CD14-positive monocyte (primary cell): ENCODE results near the gene LZTS2. TPM values are rescaled to one million over a fixed set of nuclear protein-coding genes. Genes with fewer than 3 reads are reported as not detected.

ENCODE experiments used
- DNase-seq, 3 donors: peaks; one replicate each; pipeline ENCODE4 v3.0.0-alpha.2; 2011 to 2022
- H2AFZ ChIP-seq: 2 replicates; pipeline ENCODE4 v1.6.0; 2012; ENCODE audit warnings: mild to moderate bottlenecking, low read depth, low read length, inconsistent platforms; ENCODE audit not compliant: insufficient read depth, poor library complexity, severe bottlenecking
- H3K27ac ChIP-seq, 2 donors: 1 replicate in 1 of 2; 2 replicates in 1 of 2; pipeline ENCODE4 v1.5.1; 2012 to 2013; ENCODE audit warnings: low read length in 2 of 2, control low read depth in 1 of 2, inconsistent platforms in 1 of 2, low read depth in 1 of 2, mild to moderate bottlenecking in 1 of 2
- H3K27me3 ChIP-seq, 2 donors: one replicate each; pipeline versions ENCODE4 v1.6.0 to v1.6.1; 2011 to 2013; ENCODE audit warnings: low read length in 2 of 2; ENCODE audit not compliant: control insufficient read depth in 2 of 2, insufficient read depth in 2 of 2
- H3K36me3 ChIP-seq, 2 donors: replicated peaks in 1 of 2; 1 replicate in 1 of 2; 2 replicates in 1 of 2; pipeline versions ENCODE4 v1.5.1 to v1.6.1; 2012 to 2013; ENCODE audit warnings: low read length in 2 of 2, control low read depth in 1 of 2, inconsistent platforms in 1 of 2, mild to moderate bottlenecking in 1 of 2; ENCODE audit not compliant: insufficient read depth in 2 of 2, control insufficient read depth in 1 of 2
- H3K4me1 ChIP-seq, 2 donors: 1 replicate in 1 of 2; 2 replicates in 1 of 2; pipeline versions ENCODE4 v1.5.1 to v1.6.1; 2012 to 2013; ENCODE audit warnings: low read length in 2 of 2, control low read depth in 1 of 2, inconsistent platforms in 1 of 2, mild to moderate bottlenecking in 1 of 2, moderate library complexity in 1 of 2; ENCODE audit not compliant: insufficient read depth in 2 of 2, control insufficient read depth in 1 of 2
- H3K4me2 ChIP-seq: replicated peaks from 2 replicates; pipeline ENCODE3; 2012; ENCODE audit warnings: low read length, moderate library complexity, mild to moderate bottlenecking; ENCODE audit not compliant: poor library complexity, severe bottlenecking; ENCODE audit errors: extremely low read depth
- H3K4me3 ChIP-seq, 3 experiments: fragments of 200-600 bp in 1 of 3; sonication (generic) in 1 of 3; replicated peaks in 1 of 3; 1 replicate in 2 of 3; 2 replicates in 1 of 3; pipeline ENCODE4 v1.5.1; 2011 to 2013; ENCODE audit warnings: low read length in 3 of 3, mild to moderate bottlenecking in 3 of 3, control low read depth in 2 of 3, low read depth in 2 of 3, inconsistent platforms in 1 of 3, moderate library complexity in 1 of 3
- H3K79me2 ChIP-seq: 2 replicates; pipeline ENCODE4 v1.6.0; 2012; ENCODE audit warnings: mild to moderate bottlenecking, control low read depth, inconsistent platforms, low read length, moderate library complexity; ENCODE audit not compliant: insufficient read depth
- H3K9ac ChIP-seq: 2 replicates; pipeline ENCODE4 v1.6.0; 2017; ENCODE audit warnings: low read length, mild to moderate bottlenecking; ENCODE audit not compliant: insufficient read depth, poor library complexity, severe bottlenecking
- H3K9me3 ChIP-seq, 2 donors: replicated peaks in 1 of 2; 1 replicate in 1 of 2; 2 replicates in 1 of 2; pipeline versions ENCODE4 v1.5.1 to v1.6.1; 2012 to 2013; ENCODE audit warnings: low read length in 2 of 2, control low read depth in 1 of 2; ENCODE audit not compliant: control insufficient read depth in 1 of 2, insufficient read depth in 1 of 2
- H4K20me1 ChIP-seq: 2 replicates; pipeline ENCODE4 v1.6.0; 2012; ENCODE audit warnings: mild to moderate bottlenecking, low read length, control low read depth, moderate library complexity; ENCODE audit not compliant: insufficient read depth
- H3K27ac Mint-ChIP-seq, 7 donors: one replicate each; pipeline ENCODE4 v1.8.0; 2020; ENCODE audit warnings: mild to moderate bottlenecking in 7 of 7, mixed read lengths in 7 of 7, moderate library complexity in 6 of 7, inconsistent platforms in 2 of 7
- H3K27me3 Mint-ChIP-seq, 3 donors: one replicate each; pipeline ENCODE4 v1.8.0; 2021 to 2022; ENCODE audit warnings: low read depth in 3 of 3, mild to moderate bottlenecking in 3 of 3, mixed read lengths in 3 of 3, moderate library complexity in 3 of 3, inconsistent platforms in 1 of 3
- H3K36me3 Mint-ChIP-seq, 2 donors: one replicate each; pipeline ENCODE4 v1.8.0; 2020; ENCODE audit warnings: mixed read lengths in 2 of 2, inconsistent platforms in 1 of 2, mild to moderate bottlenecking in 1 of 2
- H3K4me1 Mint-ChIP-seq: one replicate; pipeline ENCODE4 v1.8.0; 2020; ENCODE audit warnings: mild to moderate bottlenecking, mixed read lengths
- H3K4me3 Mint-ChIP-seq, 2 donors: one replicate each; pipeline ENCODE4 v1.8.0; 2020; ENCODE audit warnings: mild to moderate bottlenecking in 2 of 2, mixed read lengths in 2 of 2, moderate library complexity in 1 of 2
- H3K9me3 Mint-ChIP-seq, 7 donors: one replicate each; pipeline ENCODE4 v1.8.0; 2020 to 2022; ENCODE audit warnings: mixed read lengths in 7 of 7, mild to moderate bottlenecking in 6 of 7, moderate library complexity in 6 of 7, inconsistent platforms in 2 of 7
- CTCF ChIP-seq: fragments of 200-600 bp; IDR thresholded peaks from one replicate; pipeline ENCODE4 v1.8.0; 2022; ENCODE audit warnings: antibody characterized with exemption, mild to moderate bottlenecking
- WGBS: methylation state at CpG from one replicate; pipeline ENCODE4 v1.1.5; 2013; ENCODE audit warnings: missing lambda C conversion rate; ENCODE audit not compliant: insufficient coverage; 5-methylcytosine and 5-hydroxymethylcytosine counted together
- intact Hi-C, 2 donors: fragments of 100-400 bp; cut with micrococcal nuclease; formaldehyde crosslinking; loops; one replicate each; pipeline versions ENCODE4 v1.15.0 to v1.15.1; 2023
- polyA plus RNA-seq, 3 donors: library from polyadenylated mRNA; depleted of rRNA in 1 of 3; unstranded in 2 of 3; stranded (reverse) in 1 of 3; fragments of 300-500 nt in 2 of 3; fragments of >200 nt in 1 of 3; fragmentation: Illumina TruSeq in 2 of 3; gene quantifications; 1 replicate in 2 of 3; 2 replicates in 1 of 3; pipeline ENCODE4 v1.2.3, GENCODE V29; 2012 to 2021

The LZTS2 gene
- polyA plus RNA-seq, 3 donors = 2.8 to 9.2 (median 3.3) TPM

GRCh38 chr10:101022967-101023705 is 23.5 kb downstream of the LZTS2 start:
- DNase-seq = no peak
- intact Hi-C loops = no loop called here
- no peak for TF ChIP-seq CTCF
- no peaks in the 10 kb centered on the region for H3K36me3 ChIP-seq
- no peak overlapping the region for H3K4me3 ChIP-seq
- H3K4me3 Mint-ChIP-seq = no peak overlapping the region
- peaks cover 24 to 28% of the 10 kb centered on the region in 2 donors for H3K4me1 ChIP-seq
- H3K36me3 Mint-ChIP-seq = no peaks in the 10 kb centered on the region
- H3K9ac ChIP-seq = no peak overlapping the region
- H3K79me2 ChIP-seq = no peaks in the 10 kb centered on the region
- 98% methylated on average over 12 of the region's 15 CpGs for WGBS
- peaks cover 36% of the 10 kb centered on the region for H3K4me1 Mint-ChIP-seq
- no peaks in the 10 kb centered on the region for H3K9me3 ChIP-seq
- no peak overlapping the region for H3K27ac Mint-ChIP-seq
- no peaks in the 10 kb centered on the region for H4K20me1 ChIP-seq
- peaks cover 0 to 3% (median 0%) of the 10 kb centered on the region in 7 donors for H3K9me3 Mint-ChIP-seq
- H3K4me2 ChIP-seq = no peak overlapping the region
- peaks cover 0 to under 1% of the 10 kb centered on the region in 2 donors for H3K27me3 ChIP-seq
- H2AFZ ChIP-seq = no peak overlapping the region
- H3K27me3 Mint-ChIP-seq = peaks cover 6 to 9% (median 7%) of the 10 kb centered on the region in 3 donors
- H3K27ac ChIP-seq = no peak overlapping the region

GRCh38 chr10:101027106-101027720 is 27.6 kb downstream of the LZTS2 start:
- peaks cover 0 to 1% (median 0%) of the 10 kb centered on the region in 7 donors for H3K9me3 Mint-ChIP-seq
- 65% methylated on average over 6 of the region's 10 CpGs for WGBS
- Histone ChIP-seq H3K4me2 (no peak overlapping the region), H3K4me1 (peaks cover 35 to 51% of the 10 kb centered on the region in 2 donors), H4K20me1 (no peaks in the 10 kb centered on the region), H3K9ac (no peak overlapping the region), H3K9me3 (no peaks in the 10 kb centered on the region), H3K36me3 (no peaks in the 10 kb centered on the region), H3K27me3 (no peaks in the 10 kb centered on the region), H3K4me3 (no peak overlapping the region), H2AFZ (no peak overlapping the region), H3K79me2 (no peaks in the 10 kb centered on the region), H3K27ac (no peak overlapping the region)
- TF ChIP-seq CTCF = no peak
- peaks cover 2 to 10% (median 3%) of the 10 kb centered on the region in 3 donors for H3K27me3 Mint-ChIP-seq
- H3K4me3 Mint-ChIP-seq = no peak overlapping the region
- no peaks in the 10 kb centered on the region for H3K36me3 Mint-ChIP-seq
- intact Hi-C loops = no loop called here
- DNase-seq = peak in 1 of 3 donors; percentile 13
- peak overlapping the region in 1 of 7 donors; percentile 30 for H3K27ac Mint-ChIP-seq
- H3K4me1 Mint-ChIP-seq = peaks cover 41% of the 10 kb centered on the region
